ENCODE results near the gene PTGES2. TPM values are rescaled to one million over a fixed set of nuclear protein-coding genes. Genes with fewer than 3 reads are reported as not detected.

Gene PTGES2
- total RNA-seq, 1 donor from 2014 or later: 39.8 TPM

DNA sequence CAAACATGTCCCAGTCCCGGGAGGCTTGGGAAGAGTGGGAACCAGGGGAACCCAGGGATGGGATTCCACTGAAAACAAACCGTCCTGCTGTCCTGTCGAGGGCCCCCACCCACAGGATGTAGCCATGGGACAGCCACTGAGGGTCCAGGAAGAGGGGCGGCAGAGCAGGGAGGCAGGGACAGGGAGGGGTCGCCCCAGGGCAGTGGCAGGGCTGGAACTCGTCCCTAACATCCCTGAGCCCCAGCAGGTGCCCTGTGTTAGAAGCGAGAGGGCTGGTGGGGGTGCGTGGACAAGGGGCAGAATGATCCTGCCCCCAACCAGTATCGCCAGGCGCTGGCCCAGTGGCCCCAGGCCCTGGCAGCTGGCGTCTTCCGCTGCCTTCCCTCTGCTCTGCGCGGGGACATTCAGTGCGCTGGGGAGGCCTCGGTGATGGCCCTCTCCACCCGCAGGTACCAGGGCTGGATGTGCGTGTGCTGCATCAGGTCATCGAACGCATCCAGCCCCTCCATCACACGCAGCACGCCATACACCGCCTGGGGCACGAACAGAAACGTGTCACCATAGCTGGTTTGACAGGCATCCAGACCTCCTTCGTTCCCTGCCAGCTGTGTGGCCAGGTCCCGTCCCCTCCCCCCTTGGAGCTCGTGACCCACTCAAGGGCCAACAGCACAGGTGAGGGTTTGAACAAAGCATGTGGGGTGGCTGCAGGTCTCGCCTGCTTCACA is 6.6 kb downstream of the PTGES2 start:
- H3K27ac Mint-ChIP-seq (ENCODE audit: unreplicated experiment): no peak overlapping the region
- DNase-seq (ENCODE audit: low spot score): no peak
- H3K4me1 Mint-ChIP-seq (ENCODE audit: unreplicated experiment): peaks cover 11% of the 10 kb centered on the region
- peaks cover 2% of the 10 kb centered on the region for H3K27me3 Mint-ChIP-seq (ENCODE audit: unreplicated experiment)
- H3K9me3 Mint-ChIP-seq (ENCODE audit: unreplicated experiment): no peaks in the 10 kb centered on the region
- H3K36me3 Mint-ChIP-seq (ENCODE audit: low read depth, unreplicated experiment): peaks cover 3% of the 10 kb centered on the region
- no peak overlapping the region for H3K4me3 Mint-ChIP-seq (ENCODE audit: unreplicated experiment)
- TF ChIP-seq, protein P1, sequence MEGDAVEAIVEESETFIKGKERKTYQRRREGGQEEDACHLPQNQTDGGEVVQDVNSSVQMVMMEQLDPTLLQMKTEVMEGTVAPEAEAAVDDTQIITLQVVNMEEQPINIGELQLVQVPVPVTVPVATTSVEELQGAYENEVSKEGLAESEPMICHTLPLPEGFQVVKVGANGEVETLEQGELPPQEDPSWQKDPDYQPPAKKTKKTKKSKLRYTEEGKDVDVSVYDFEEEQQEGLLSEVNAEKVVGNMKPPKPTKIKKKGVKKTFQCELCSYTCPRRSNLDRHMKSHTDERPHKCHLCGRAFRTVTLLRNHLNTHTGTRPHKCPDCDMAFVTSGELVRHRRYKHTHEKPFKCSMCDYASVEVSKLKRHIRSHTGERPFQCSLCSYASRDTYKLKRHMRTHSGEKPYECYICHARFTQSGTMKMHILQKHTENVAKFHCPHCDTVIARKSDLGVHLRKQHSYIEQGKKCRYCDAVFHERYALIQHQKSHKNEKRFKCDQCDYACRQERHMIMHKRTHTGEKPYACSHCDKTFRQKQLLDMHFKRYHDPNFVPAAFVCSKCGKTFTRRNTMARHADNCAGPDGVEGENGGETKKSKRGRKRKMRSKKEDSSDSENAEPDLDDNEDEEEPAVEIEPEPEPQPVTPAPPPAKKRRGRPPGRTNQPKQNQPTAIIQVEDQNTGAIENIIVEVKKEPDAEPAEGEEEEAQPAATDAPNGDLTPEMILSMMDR (IDR thresholded peaks at IDR 0.05; ENCODE audit: unreplicated experiment): no peak

DNA sequence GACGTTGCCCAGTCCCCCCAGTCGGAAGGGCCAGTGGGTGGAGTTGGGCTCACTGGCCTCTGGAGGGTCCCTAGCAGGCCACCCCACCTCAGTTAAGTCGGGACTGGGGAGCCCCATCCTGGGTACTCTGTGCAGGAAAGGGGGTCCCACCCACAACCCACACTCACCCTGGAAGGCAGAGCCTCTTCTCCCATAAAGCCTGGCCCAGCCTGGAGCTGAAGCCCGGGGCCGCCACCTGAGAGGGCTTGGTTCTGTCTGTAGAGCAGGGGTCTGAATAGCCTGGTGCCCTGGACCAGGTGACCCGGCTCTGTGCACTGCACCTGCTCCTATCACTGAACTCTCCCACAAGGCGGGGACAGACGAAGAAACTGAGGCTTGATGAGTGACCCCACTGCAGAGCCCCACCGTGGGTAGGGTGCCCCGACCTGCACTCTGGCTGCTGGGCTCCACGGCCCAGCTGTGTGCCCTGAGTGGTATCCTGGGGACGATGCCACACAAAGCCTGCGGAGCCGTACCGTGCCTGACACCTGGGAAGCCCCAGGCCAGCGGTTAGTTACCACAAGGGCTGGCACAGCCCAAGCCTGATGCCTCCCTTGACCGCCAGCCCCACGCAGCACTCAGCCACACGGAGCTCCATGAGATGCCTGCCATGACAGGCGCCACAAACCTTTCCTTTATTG is 7.3 kb downstream of the PTGES2 start:
- Mint-ChIP-seq H3K9me3 (ENCODE audit: unreplicated experiment) (no peaks in the 10 kb centered on the region), H3K27me3 (ENCODE audit: unreplicated experiment) (peaks cover 2% of the 10 kb centered on the region), H3K27ac (ENCODE audit: unreplicated experiment) (no peak overlapping the region), H3K36me3 (ENCODE audit: low read depth, unreplicated experiment) (peaks cover 3% of the 10 kb centered on the region), H3K4me3 (ENCODE audit: unreplicated experiment) (no peak overlapping the region), H3K4me1 (ENCODE audit: unreplicated experiment) (peaks cover 7% of the 10 kb centered on the region)
- DNase-seq (ENCODE audit: low spot score): no peak
- TF ChIP-seq, protein P1 (IDR thresholded peaks at IDR 0.05; ENCODE audit: unreplicated experiment): no peak

DNA sequence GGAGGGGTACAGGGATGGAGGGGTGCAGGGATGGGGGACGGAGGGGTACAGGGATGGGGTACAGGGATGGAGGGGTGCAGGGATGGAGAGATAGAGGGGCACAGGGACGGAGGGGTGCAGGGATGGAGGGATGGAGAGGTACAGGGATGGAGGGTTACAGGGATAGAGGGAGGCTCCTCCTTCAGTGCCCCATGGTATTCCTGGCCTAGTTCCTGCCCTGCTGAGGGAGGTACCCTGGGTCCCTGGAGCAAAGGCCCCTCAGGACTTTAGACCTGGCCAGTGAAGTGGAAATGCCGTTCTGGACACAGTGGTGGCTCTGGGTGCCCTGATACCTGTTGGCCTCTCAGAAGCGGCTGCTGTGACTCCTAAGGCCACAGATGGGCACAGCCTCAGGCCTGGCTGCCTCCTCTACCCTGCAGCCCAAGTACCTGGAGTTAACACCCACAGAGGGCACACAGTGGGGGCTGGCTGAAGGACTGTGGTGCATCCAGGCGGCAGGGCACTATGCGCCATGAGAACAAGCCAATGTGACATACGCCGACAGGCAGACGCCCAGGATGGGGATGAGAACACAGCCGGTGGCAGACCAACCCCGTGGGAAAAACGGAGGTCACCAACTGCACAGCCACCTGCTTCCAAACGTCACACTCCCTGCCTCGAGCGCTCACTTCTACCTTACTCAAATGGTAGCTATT is 8.4 kb downstream of the PTGES2 start:
- H3K4me1 Mint-ChIP-seq (ENCODE audit: unreplicated experiment): peaks cover 2% of the 10 kb centered on the region
- H3K36me3 Mint-ChIP-seq (ENCODE audit: low read depth, unreplicated experiment): no peaks in the 10 kb centered on the region
- no peak overlapping the region for H3K4me3 Mint-ChIP-seq (ENCODE audit: unreplicated experiment)
- no peak for DNase-seq (ENCODE audit: low spot score)
- no peaks in the 10 kb centered on the region for H3K9me3 Mint-ChIP-seq (ENCODE audit: unreplicated experiment)
- TF ChIP-seq, protein P1 (IDR thresholded peaks at IDR 0.05; ENCODE audit: unreplicated experiment): no peak
- peaks cover 3% of the 10 kb centered on the region for H3K27me3 Mint-ChIP-seq (ENCODE audit: unreplicated experiment)
- H3K27ac Mint-ChIP-seq (ENCODE audit: unreplicated experiment): no peak overlapping the region

DNA sequence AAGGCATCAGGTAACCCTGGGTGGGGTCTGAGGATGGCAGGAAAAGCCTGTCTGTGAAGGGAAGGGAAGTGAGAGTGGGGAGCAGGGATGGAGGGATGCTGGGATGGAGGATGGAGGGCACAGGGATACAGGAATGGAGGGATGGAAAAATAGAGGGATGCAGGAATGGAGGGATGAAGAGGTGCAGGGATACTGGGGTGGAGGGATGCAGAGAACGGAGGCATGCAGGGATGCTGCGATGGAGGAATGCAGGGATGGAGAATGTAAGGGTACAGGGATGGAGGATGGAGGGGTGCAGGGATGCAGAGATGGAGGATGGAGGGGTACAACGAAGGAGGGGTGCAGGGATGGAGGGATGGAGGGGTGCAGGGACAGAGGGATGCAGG is 9.1 kb downstream of the PTGES2 start:
- peaks cover 1% of the 10 kb centered on the region for H3K36me3 Mint-ChIP-seq (ENCODE audit: low read depth, unreplicated experiment)
- peaks cover 3% of the 10 kb centered on the region for H3K27me3 Mint-ChIP-seq (ENCODE audit: unreplicated experiment)
- no peaks in the 10 kb centered on the region for H3K9me3 Mint-ChIP-seq (ENCODE audit: unreplicated experiment)
- DNase-seq (ENCODE audit: low spot score): no peak
- TF ChIP-seq, protein P1 (IDR thresholded peaks at IDR 0.05; ENCODE audit: unreplicated experiment): no peak
- H3K27ac Mint-ChIP-seq (ENCODE audit: unreplicated experiment): no peak overlapping the region
- H3K4me1 Mint-ChIP-seq (ENCODE audit: unreplicated experiment): peaks cover 2% of the 10 kb centered on the region
- no peak overlapping the region for H3K4me3 Mint-ChIP-seq (ENCODE audit: unreplicated experiment)

Data from endothelial cell (in vitro differentiated cells).